ENCODE data around the gene RMDN2. TPM values are rescaled to one million over a fixed set of nuclear protein-coding genes. Genes with fewer than 3 reads are reported as not detected.
"Not testable (repeated sequence)": the region's sequence is repeated elsewhere in the genome, so short reads cannot be mapped to it uniquely, and the experiment has no call there.

Gene RMDN2
- total and polyA plus RNA-seq, 10 donors: 10.8 to 57.1 (median 29.6) TPM

GRCh38 chr2:37926635-37927034 lies 1.5 kb downstream of the RMDN2 start:
- 93 to 97% (median 94%) methylated on average over 6 of the region's 6 CpGs for WGBS, 5 donors
- no peak for DNase-seq
- intact Hi-C loops (cut with DNase I; ENCODE audit: low total_unique reads): no loop called here
- peaks cover 20 to 82% (median 52%) of the 10 kb centered on the region in 6 donors for H3K4me1 ChIP-seq
- TF ChIP-seq POLR2AphosphoS5 (IDR thresholded peaks at IDR 0.05): no peak
- no peak for TF ChIP-seq POLR2A (IDR thresholded peaks at IDR 0.05)
- TF ChIP-seq CTCF (IDR thresholded peaks at IDR 0.05 in 8 of 11, conservative IDR thresholded peaks at IDR 0.05 in 3 of 11): no peak
- peak overlapping the region in 6 of 8 donors; percentile 28 to 97 (median 96) for H3K27ac ChIP-seq
- H3K4me3 ChIP-seq: peak overlapping the region in 1 of 8 donors; percentile 80
- H3K27me3 ChIP-seq (replicated peaks in 1 of 7): no peaks in the 10 kb centered on the region
- no peaks in the 10 kb centered on the region for H3K9me3 ChIP-seq
- peaks cover 0 to 14% (median 0%) of the 10 kb centered on the region in 6 donors for H3K36me3 ChIP-seq

- Histone ChIP-seq H3K4me1 (peaks cover 20 to 76% (median 51%) of the 10 kb centered on the region in 6 donors), H3K4me3 (no peak overlapping the region), H3K36me3 (peaks cover 0 to 14% (median 0%) of the 10 kb centered on the region in 6 donors), H3K27ac (no peak overlapping the region), H3K9me3 (no peaks in the 10 kb centered on the region), H3K27me3 (replicated peaks in 1 of 7) (no peaks in the 10 kb centered on the region)
- no peak for TF ChIP-seq CTCF (IDR thresholded peaks at IDR 0.05 in 8 of 11, conservative IDR thresholded peaks at IDR 0.05 in 3 of 11)
- no peak for TF ChIP-seq POLR2A (IDR thresholded peaks at IDR 0.05)
- no peak for TF ChIP-seq POLR2AphosphoS5 (IDR thresholded peaks at IDR 0.05)
- 75 to 81% (median 75%) methylated on average over 2 of the region's 2 CpGs for WGBS, 5 donors
- DNase-seq: no peak
- intact Hi-C loops (cut with DNase I; ENCODE audit: low total_unique reads): no loop called here
Observed at GRCh38 chr2:37928377-37928776, 3.3 kb downstream of the RMDN2 start.

GRCh38 chr2:37930392-37930791 lies 5.3 kb downstream of the RMDN2 start:
- DNase-seq; H3K27me3 ChIP-seq (replicated peaks in 1 of 7); H3K4me3 ChIP-seq; H3K27ac ChIP-seq; intact Hi-C loops (cut with DNase I; ENCODE audit: low total_unique reads); H3K9me3 ChIP-seq: not testable (repeated sequence)
- peaks cover 28 to 79% (median 57%) of the 10 kb centered on the region in 6 donors for H3K4me1 ChIP-seq
- peaks cover 0 to 14% (median 0%) of the 10 kb centered on the region in 6 donors for H3K36me3 ChIP-seq
- WGBS, 5 donors: 83 to 93% (median 90%) methylated on average over 5 of the region's 5 CpGs

GRCh38 chr2:37932873-37933272 lies 7.8 kb downstream of the RMDN2 start:
- DNase-seq; H3K27ac ChIP-seq; H3K27me3 ChIP-seq (replicated peaks in 1 of 7); H3K9me3 ChIP-seq; H3K4me3 ChIP-seq; intact Hi-C loops (cut with DNase I; ENCODE audit: low total_unique reads): not testable (repeated sequence)
- peaks cover 0 to 14% (median 0%) of the 10 kb centered on the region in 6 donors for H3K36me3 ChIP-seq
- WGBS, 5 donors: 93 to 98% (median 95%) methylated on average over 7 to 16 of the region's 28 CpGs; no CpG with 5 or more reads in 1 of the 5 donors
- peaks cover 23 to 80% (median 59%) of the 10 kb centered on the region in 6 donors for H3K4me1 ChIP-seq

GRCh38 chr2:37934591-37935513 lies 9.8 kb downstream of the RMDN2 start:
- Histone ChIP-seq H3K27ac (peak overlapping the region; percentile 49 to 78 (median 71)), H3K4me1 (peaks cover 17 to 63% (median 47%) of the 10 kb centered on the region in 6 donors), H3K4me3 (peak overlapping the region in 5 of 8 donors; percentile 0 to 41 (median 9)), H3K27me3 (replicated peaks in 1 of 7) (no peaks in the 10 kb centered on the region), H3K36me3 (peaks cover 0 to 10% (median 0%) of the 10 kb centered on the region in 6 donors), H3K9me3 (peaks cover 0 to 7% (median 0%) of the 10 kb centered on the region in 8 donors)
- no peak for TF ChIP-seq CTCF (IDR thresholded peaks at IDR 0.05 in 8 of 11, conservative IDR thresholded peaks at IDR 0.05 in 3 of 11)
- no peak for TF ChIP-seq POLR2AphosphoS5 (IDR thresholded peaks at IDR 0.05)
- no peak for TF ChIP-seq POLR2A (IDR thresholded peaks at IDR 0.05)
- intact Hi-C loops (cut with DNase I; ENCODE audit: low total_unique reads): no loop called here
- no peak for DNase-seq
- 16 to 19% (median 17%) methylated on average over 7 of the region's 7 CpGs for WGBS, 5 donors

GRCh38 chr2:37937568-37937967 lies 12.5 kb downstream of the RMDN2 start:
- H3K36me3 ChIP-seq; intact Hi-C loops (cut with DNase I; ENCODE audit: low total_unique reads); DNase-seq; H3K4me3 ChIP-seq; H3K27me3 ChIP-seq (replicated peaks in 1 of 7): not testable (repeated sequence)
- Histone ChIP-seq H3K9me3 (peaks cover 0 to 19% (median 6%) of the 10 kb centered on the region in 8 donors), H3K4me1 (peaks cover 14 to 47% (median 43%) of the 10 kb centered on the region in 6 donors), H3K27ac (peak overlapping the region in 2 of 8 donors; percentile 8 to 16)
- WGBS, 5 donors: 10 to 31% (median 24%) methylated on average over 1 of the region's 1 CpG

- H3K4me1 ChIP-seq: peaks cover 0 to 19% (median 16%) of the 10 kb centered on the region in 6 donors
- peaks cover 0 to 19% (median 6%) of the 10 kb centered on the region in 8 donors for H3K9me3 ChIP-seq
- H3K4me3 ChIP-seq; DNase-seq; intact Hi-C loops (cut with DNase I; ENCODE audit: low total_unique reads); H3K27ac ChIP-seq; H3K27me3 ChIP-seq (replicated peaks in 1 of 7); H3K36me3 ChIP-seq: not testable (repeated sequence)
- 90 to 98% (median 97%) methylated on average over 5 to 8 of the region's 8 CpGs for WGBS, 5 donors
Observed at GRCh38 chr2:37941267-37941666, 16.2 kb downstream of the RMDN2 start.
